Activated CD4-positive, alpha-beta T cell treated with anti-CD3 and anti-CD28 coated beads for 48 hours (primary cell): ENCODE measurements around the gene RAB13.
A peak's percentile ranks its signal among the peaks of the same experiment; 100 is the strongest.

Experiments
- DNase-seq: peaks from one replicate; pipeline ENCODE4 v3.0.0-alpha.2; 2020

The RAB13 gene

DNA sequence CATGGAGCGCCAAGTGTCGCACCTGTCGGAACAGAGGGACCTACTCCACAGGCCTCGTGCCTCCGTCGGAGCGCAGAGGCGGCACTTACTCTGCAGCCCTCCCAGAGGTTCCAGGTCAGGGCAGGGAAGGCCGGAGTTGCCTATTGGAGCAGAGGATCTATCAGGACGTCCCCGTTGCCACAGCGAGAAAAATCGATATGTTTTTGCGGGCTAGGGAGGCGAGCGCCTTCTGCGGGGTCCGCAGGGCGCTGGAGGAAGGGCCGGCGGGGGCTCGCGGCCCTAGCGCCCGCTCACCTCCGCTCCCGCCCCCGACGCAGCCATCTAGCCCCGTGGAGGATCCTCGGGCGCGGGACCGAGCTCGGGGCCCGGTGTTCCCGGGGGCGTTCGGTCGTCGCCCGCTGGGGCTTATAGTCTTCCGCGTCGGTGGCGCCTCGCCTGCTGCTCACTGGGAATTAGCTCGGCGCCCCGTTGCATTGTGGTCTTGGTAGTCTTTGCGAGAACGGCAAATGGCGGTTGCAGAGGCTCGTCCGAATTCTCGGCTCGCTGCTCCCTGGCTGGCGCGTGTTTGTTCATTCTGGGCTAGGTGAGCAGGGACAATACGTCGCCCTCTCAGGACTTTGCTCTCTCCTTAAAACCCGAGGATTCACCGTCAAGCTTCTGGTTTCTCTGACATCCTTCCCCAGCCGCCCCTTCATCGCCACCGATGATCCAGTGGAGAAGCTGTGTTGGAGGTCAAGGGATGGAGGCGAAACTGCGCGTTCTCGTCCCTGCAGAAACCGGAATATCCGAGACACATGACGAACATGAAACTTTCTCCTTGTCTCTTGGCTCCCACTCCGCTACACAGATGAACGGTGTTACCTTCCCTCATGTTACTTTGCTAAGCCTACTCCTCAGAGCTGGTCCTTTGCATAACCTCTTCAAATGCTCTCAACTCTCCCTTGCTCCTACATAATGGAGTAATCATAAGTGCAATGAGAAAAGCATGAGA is 8.6 kb downstream of the RAB13 start, which contains the start of gene JTB:
Gene JTB (minus strand): TSS at position 425 of the 991 bp plus-strand sequence. CDS start 422 bp downstream, at position 3.
- peak; percentile 91 for DNase-seq

DNA sequence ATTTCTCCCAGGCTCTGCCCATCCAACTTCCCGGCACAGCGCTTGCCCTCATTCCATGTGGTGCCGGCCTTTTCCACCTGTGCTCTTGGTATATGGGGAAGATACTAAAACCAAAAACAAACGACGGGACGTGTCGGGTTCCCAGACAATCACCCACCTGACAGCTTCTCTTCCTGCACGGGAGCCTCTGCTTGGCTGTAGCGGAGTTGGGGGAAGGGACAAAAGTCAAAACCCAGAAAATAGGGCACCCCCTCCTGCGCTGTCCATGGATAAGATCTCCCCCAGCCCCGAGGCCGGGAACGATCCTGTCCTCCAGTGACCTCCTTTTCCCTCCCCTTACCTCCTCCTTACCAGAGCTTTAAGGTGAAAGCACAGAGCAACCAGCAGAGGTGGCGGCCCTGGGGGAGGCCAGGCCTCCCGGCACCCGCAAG is 9.3 kb downstream of the RAB13 start:
- no peak for DNase-seq

- DNase-seq: no peak
These were observed 12.6 kb downstream of the RAB13 start for GRCh38 chr1:153973525-153973924.

DNA sequence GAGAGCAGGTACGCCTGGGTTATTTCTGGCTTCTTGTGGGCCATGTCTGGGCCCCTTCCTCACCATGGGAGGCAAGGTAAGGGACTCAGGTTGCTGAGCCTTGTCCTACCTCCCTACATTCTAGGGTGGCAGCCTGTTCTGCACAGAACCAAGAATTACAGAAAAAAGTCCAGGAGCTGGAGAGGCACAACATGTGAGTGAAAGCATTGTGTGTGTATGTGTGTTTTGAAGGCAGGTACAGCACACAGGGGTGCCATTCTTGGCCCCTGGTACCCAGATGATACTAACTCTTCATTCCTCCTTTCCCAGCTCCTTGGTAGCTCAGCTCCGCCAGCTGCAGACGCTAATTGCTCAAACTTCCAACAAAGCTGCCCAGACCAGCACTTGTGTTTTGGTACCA is 13.1 kb downstream of the RAB13 start:
- DNase-seq: no peak

DNA sequence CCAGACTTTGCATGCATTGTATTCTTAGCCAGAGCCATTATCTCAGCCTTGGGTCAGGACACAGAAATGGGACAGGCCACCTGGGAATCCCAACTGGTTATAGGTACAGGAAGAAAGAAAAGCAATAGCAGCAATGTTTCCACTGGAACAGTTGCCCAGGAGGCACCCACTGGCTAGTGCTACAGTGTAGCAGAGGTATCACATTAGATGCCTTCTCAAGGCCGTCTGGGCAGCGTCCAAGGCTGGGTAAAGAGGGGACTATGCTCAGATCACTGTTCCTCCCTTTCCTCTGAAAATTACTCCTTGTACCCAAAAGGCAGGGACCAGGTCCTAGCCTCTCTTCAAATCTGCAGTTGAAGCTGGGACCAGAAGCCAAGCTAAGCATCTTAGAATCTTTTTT is 15.8 kb downstream of the RAB13 start:
- no peak for DNase-seq

GRCh38 chr1:153968972-153969371 is 17.2 kb downstream of the RAB13 start:
- DNase-seq: no peak

DNA sequence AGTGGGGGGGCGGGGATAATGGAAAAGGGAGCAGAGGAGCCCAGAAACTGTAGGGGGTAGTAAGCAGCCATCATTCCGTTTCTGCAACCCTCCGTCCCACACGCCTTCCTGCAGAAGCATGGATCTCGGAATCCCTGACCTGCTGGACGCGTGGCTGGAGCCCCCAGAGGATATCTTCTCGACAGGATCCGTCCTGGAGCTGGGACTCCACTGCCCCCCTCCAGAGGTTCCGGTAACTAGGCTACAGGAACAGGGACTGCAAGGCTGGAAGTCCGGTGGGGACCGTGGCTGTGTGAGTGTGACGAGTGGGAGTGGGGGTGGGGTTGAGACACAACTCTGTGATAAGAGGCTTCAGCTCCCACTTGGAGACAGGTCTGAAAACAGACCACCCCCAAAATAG is 17.7 kb downstream of the RAB13 start:
- DNase-seq: no peak

DNA sequence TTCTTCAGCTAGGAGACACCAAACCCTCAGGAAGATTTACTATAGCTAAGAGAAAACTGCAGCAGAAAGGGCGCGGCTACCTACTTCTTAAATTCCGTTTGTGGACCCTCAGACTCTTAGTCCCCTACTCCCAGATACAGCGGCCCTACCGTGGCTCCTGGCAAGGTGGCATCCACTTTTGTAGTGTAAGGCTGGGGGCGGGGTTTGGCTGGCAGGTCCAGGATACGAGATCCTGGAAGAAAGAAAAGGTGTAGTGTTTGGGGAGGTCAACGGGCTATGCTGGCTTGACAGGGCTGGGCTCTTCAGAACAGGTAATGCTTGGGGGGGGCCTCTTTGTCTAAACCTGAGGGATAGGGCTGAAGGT is 18.2 kb downstream of the RAB13 start:
- no peak for DNase-seq

GRCh38 chr1:153967107-153967999 is 18.8 kb downstream of the RAB13 start, which contains the start of gene CREB3L4:
TSS of gene CREB3L4 (plus strand) at chr1:153967902. CDS start at chr1:153968526, 624 bp downstream.
- peak; percentile 89 for DNase-seq

- DNase-seq: no peak
These were observed 22.2 kb downstream of the RAB13 start for GRCh38 chr1:153963850-153964331.

DNA sequence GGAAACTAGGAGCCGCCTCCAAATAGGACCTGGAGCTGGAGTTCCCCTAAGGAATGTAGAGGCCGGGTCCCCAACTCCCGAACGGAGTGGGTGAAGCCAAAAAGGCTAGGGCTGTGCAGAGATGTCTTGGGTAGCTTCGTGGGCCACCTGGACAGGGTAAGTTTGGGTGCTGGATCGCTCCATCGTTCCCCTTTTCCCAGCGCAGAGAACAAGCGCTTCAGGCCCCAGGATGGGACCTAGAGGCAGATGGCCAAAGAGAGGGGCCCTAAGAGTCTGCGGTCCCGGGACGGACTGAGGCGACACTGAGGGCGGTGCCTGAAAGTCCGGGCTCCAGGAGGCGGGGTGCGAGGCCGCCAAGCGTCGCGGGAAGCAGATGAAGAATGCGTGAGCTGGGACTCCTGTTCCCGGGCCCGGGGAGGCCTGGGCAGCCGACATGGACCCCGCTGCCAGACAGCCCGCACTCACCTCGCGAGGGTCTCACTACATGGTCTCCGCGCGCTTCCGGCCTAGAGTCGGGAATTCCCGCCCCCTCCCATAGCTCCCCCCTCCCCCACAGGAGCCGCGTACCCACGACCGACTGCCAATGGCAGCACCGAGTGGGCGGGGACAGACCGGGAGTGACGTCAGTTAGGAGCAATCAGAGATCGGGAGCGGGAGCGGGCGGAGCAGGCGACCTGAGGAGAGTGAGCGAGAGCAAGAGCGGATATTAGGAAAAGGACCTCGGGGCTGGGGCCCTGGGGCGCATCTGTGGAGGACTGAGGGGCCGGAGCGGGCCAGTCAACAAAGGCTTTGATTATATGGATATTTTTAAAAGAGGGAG is 22.9 kb downstream of the RAB13 start, which contains the start of gene SLC39A1:
Gene SLC39A1 (minus strand): TSS at position 508 of the 820 bp plus-strand sequence. CDS start 822 bp downstream, outside the sequence.
- DNase-seq: peak; percentile 96

- peak; percentile 30 for DNase-seq
These were observed 23.8 kb downstream of the RAB13 start for GRCh38 chr1:153962088-153963029.

GRCh38 chr1:153961421-153961820 is 24.7 kb downstream of the RAB13 start:
- DNase-seq: no peak

- DNase-seq: no peak
These were observed 25.9 kb downstream of the RAB13 start for GRCh38 chr1:153960206-153960605.

DNA sequence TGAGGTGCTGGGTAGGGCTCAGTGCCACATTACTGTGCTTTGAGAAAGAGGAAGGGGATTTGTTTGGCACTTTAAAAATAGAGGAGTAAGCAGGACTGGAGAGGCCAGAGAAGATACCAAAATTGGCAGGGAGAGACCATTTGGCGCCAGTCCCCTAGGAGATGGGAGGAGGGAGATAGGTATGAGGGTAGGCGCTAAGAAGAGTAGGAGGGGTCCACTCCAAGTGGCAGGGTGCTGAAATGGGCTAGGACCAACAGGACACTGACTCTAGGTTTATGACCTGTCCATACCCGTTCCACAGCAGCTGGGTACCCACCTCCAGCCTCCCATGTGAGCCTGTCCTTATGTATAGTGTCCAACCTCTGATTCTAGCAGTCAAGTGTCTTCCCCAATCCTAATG is 26.7 kb downstream of the RAB13 start:
- no peak for DNase-seq

- DNase-seq: no peak
These were observed 27.2 kb downstream of the RAB13 start for GRCh38 chr1:153958961-153959260.

DNA sequence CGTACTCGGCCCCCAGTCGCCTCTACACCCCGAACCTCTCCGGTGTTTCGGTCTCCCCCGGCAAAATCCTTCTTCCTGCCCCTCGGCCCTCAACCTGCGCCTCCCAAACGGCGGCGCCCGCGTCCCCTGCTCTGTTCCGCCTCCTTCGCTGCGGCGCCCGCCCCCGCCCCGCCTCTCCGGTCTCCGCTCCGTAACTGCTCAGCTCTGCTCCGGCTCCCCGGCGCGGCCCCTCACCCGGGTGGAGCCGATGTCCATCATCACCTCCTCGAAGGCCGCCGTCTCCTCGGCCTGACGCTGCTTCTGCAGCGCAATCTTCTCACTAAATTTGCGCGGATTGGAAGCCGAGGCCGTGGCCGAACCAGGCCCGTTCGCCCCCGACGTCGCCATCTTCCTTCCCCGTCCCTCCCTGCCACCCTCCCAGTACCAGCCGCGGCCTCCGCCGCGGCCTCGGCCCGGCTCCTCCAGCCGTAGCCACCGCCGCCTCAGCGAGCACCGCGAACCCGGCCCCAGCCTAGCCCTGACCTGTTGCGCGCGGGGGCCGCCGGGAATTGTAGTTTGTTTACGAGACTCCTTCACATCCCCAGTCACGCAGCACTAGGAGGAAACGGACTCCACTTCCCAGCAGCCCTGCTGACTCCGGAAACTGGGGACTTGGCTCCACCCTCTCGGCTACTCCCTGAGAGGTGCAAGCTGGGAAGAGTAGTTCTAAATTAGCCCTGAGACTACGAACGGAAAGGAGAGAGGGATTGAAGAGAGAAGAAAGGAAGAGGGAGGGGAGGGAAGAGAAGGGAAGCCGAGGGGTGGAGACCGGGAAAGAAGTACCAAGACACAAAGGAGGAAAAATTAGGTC is 27.8 kb downstream of the RAB13 start, which contains the start of gene CRTC2:
Gene CRTC2 (minus strand): TSS at position 502 of the 850 bp plus-strand sequence. CDS start 115 bp downstream, at position 387.
- peak; percentile 99 for DNase-seq

- DNase-seq: peak; percentile 49
These were observed 28.4 kb downstream of the RAB13 start for GRCh38 chr1:153957744-153958110.

GRCh38 chr1:153956997-153957715 is 29.0 kb downstream of the RAB13 start:
- DNase-seq: no peak
